Kidney epithelial cell (primary cell): Measurements from ENCODE around the gene RHBG. TPM values are rescaled to one million over a fixed set of nuclear protein-coding genes. Genes with fewer than 3 reads are reported as not detected.
"Not testable (repeated sequence)": the region's sequence is repeated elsewhere in the genome, so short reads cannot be mapped to it uniquely, and the experiment has no call there.

Source experiments
- DNase-seq: peaks from one replicate; pipeline ENCODE4 v3.0.0-alpha.2; 2010; ENCODE audit warnings: low read depth
- H3K27me3 ChIP-seq: 2 replicates; pipeline ENCODE4 v1.6.0; 2011; ENCODE audit warnings: low read length; ENCODE audit not compliant: control insufficient read depth, insufficient read depth
- H3K36me3 ChIP-seq: 2 replicates; pipeline ENCODE4 v1.5.1; 2011; ENCODE audit warnings: low read length; ENCODE audit not compliant: control insufficient read depth, insufficient read depth
- H3K4me3 ChIP-seq: 2 replicates; pipeline ENCODE4 v1.5.1; 2011; ENCODE audit warnings: low read depth, mild to moderate bottlenecking, control low read depth, low read length
- total RNA-seq: library from RNA; depleted of rRNA; stranded (reverse); fragments of >200 nt; gene quantifications from 2 replicates; pipeline ENCODE4 v1.2.3, GENCODE V29; 2015
- TF ChIP-seq, protein P1 (sequence below): IDR thresholded peaks from 2 replicates; pipeline ENCODE4 v1.5.1; 2011; ENCODE audit warnings: mild to moderate bottlenecking, moderate library complexity, low read length, control low read depth, inconsistent platforms; ENCODE audit not compliant: insufficient read depth, poor library complexity, severe bottlenecking

Gene RHBG
- total RNA-seq, 1 donor from 2014 or later = not detected

DNA sequence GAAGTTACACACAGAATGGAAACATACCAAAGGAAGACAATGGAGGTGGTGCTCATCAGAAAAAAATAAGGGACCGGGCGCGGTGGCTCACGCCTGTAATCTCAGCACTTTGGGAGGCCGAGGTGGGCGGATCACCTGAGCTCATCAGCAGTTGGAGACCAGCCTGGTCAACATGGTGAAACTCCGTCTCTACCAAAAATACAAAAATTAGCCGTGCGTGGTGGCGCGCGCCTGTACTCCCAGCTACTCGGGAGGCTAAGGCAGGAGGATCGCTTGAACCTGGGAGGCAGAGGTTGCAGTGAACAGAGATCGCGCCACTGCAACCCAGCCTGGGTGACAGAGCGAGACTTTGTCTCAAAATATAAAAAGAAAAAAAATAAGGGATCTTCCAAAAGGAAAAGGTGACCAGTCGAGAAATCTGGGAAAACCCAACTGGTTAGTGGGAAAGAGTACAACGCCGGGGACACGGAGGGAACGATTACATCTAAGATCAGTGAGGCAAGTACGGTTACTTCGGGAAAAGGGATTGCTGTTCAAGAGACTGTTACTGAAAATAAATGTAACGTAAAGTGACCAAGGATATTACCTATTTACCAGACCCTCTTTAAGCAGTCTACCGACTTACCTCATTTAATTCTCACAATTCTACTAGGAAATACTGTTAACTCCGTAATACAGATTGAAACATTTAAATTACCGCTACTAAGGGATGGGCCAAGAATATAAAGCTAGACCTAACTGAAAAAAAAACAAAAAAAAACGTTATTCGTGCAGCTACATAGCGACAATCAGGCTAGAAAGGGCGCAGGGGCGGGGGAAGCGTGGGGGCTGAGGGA lies 31.7 kb upstream of the RHBG start:
- Histone ChIP-seq H3K4me3 (peak overlapping the region; percentile 81), H3K27me3 (no peaks in the 10 kb centered on the region), H3K36me3 (no peaks in the 10 kb centered on the region)
- TF ChIP-seq, protein P1, sequence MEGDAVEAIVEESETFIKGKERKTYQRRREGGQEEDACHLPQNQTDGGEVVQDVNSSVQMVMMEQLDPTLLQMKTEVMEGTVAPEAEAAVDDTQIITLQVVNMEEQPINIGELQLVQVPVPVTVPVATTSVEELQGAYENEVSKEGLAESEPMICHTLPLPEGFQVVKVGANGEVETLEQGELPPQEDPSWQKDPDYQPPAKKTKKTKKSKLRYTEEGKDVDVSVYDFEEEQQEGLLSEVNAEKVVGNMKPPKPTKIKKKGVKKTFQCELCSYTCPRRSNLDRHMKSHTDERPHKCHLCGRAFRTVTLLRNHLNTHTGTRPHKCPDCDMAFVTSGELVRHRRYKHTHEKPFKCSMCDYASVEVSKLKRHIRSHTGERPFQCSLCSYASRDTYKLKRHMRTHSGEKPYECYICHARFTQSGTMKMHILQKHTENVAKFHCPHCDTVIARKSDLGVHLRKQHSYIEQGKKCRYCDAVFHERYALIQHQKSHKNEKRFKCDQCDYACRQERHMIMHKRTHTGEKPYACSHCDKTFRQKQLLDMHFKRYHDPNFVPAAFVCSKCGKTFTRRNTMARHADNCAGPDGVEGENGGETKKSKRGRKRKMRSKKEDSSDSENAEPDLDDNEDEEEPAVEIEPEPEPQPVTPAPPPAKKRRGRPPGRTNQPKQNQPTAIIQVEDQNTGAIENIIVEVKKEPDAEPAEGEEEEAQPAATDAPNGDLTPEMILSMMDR = no peak
- no peak for DNase-seq

DNA sequence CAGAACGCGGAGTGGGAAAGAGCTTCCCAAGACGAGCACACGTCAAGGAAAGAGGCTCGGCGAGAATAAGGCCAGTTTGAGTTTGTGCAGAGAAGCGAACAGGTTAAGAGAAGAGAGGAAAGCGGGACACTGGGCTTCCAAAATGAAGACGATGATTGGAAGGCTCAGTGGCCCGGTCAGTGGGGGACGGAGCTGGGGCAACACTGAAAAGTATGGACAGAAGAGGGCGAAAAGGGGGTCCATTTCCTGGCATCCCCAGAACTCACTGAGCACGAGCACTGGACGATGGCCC lies 31.2 kb upstream of the RHBG start:
- Histone ChIP-seq H3K4me3 (peak overlapping the region; percentile 81), H3K27me3 (no peaks in the 10 kb centered on the region), H3K36me3 (no peaks in the 10 kb centered on the region)
- no peak for DNase-seq
- TF ChIP-seq, protein P1 = no peak

DNA sequence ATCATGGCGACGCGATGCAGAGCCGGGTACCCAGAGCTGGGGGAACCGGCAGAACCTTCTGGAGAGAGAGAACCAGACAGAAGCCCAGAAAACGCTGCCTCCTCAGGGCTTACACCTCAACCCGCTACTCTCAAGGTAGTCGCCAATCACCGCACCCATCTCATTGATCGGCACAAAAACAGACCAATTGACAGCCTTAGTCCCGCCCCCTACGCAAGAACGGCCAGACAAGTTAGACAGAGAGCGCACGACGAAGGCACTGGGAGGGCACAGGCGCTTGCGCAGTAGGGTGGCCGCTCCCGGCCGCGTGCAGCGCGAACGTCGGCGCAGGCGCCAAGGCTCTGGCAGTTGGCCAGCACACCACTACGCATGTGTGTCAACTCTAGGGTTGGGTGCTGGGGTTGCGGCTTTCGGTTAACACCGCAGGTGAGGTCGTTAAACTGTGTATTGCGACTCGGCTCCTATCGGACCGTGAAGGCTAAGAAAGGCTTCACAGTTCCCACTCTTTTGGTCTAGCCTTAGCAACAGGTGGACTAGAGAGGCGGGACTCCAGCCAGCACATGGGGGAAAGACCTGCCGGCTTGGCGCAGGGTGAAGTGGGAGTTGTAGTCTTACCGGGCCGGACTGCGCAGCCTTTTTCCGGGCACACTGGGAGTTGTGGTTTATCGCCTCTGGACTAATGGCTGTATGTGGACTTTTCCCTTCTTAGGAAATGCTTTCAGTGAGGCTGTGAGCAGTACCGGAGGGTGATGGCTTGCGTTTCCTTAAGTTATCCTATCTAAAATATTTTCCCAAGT lies 30.6 kb upstream of the RHBG start, which contains the start of the genes CCT3 and TSACC:
Gene CCT3 (minus strand): TSS at position 113 of the 797 bp plus-strand sequence. CDS start 108 bp downstream, at position 5.
Gene TSACC (plus strand): TSS at position 347 of the 797 bp plus-strand sequence. CDS start 1,232 bp downstream, outside the sequence.
- Histone ChIP-seq H3K4me3 (peak within 1 kb of the TSS; percentile 81), H3K36me3 (no peaks in the 10 kb centered on the region), H3K27me3 (no peaks in the 10 kb centered on the region)
- DNase-seq = peak; percentile 99
- TF ChIP-seq, protein P1 = no peak

DNA sequence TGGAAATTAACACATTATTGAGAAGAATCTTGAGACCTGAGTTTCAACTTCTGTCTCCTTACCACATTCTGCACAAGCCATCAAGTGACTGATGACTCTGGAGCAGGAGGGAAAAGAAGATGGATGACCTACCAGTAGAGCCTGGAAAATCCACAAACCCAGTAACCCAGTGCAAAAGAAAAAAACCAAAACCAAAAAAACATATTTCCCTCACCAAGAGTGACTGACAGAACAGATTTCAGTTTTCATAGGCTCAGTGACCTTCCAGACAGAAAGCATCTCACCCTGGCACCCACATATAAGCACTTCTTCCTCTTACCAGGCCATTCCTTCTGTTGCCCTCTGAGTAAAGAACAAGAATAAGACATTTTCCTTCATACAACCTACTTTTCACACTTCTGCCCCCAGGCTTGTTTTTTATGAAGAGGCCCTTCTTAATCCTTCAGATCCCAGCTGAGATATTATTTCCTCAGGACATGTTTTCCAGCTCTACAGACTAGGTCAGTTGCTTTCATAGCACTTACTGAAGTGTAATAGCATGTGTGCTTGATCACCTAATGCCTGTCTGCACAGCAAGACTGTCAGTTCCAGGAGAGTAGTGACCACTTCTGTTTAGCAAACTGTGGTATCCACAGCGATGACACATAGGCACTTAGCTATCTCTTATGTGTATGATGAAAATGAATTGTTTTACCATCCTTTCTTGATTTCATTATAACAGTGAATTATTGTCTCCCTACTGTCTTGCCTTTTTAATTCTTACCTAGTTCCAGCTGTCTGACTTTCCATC lies 26.6 kb upstream of the RHBG start:
- DNase-seq = no peak
- TF ChIP-seq, protein P1 = no peak

DNA sequence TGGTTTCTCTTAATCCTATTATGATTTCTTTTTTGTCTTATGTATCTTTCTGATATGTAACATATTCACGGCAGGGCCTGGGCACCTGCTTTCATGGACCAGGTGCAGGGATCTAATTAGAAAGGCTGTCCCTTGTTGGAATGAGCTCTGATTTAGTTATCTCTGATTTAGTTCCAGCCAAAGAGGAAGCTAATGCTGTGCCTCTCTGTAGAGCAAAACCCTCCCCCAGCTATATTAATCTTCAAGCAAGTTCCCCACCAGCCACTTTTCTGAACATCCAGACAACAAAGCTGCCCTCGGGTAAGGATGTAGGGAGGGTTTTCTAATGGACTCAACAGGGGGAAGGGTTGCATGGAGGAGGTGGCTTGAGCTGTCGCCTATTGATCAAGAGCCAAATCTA lies 24.6 kb upstream of the RHBG start:
- no peak overlapping the region for H3K4me3 ChIP-seq
- no peak for DNase-seq
- peaks cover 3% of the 10 kb centered on the region for H3K27me3 ChIP-seq
- H3K36me3 ChIP-seq = no peaks in the 10 kb centered on the region
- TF ChIP-seq, protein P1 = no peak

More for the DNA sequence above, 26.6 kb upstream of the RHBG start:
- no peaks in the 10 kb centered on the region for H3K27me3 ChIP-seq
- H3K4me3 ChIP-seq = no peak overlapping the region
- H3K36me3 ChIP-seq = no peaks in the 10 kb centered on the region

DNA sequence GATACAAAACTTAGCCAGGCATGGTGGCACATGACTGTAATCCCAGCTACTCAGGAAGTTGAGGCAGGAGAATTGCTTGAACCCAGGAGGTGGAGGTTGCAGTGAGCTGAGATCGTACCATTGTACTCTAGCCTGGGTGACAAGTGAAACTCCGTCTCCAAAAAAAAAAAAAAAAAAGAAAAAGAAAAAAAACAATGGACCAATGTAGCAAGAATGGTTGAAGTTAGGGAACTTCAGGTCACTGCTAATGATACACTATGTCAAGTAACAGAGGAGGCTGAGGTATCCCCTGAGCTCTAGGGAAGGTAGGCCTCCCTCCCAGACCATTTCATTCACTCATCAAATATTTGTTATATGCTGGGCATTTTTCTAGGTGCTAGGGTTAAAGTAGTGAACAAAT lies 23.0 kb upstream of the RHBG start:
- H3K4me3 ChIP-seq = not testable (repeated sequence)

More for the DNA sequence above, 23.0 kb upstream of the RHBG start:
- not testable (repeated sequence) for H3K27me3 ChIP-seq, H3K36me3 ChIP-seq, DNase-seq
